GM12891 (cell line): ENCODE measurements around the gene HSP90B1.

Experiments used
- POLR2A ChIP-seq: IDR thresholded peaks from 2 replicates; pipeline ENCODE4 v1.6.1; 2011; ENCODE audit warnings: low read depth, low read length, control low read depth
- POLR2AphosphoS5 ChIP-seq: IDR thresholded peaks from 2 replicates; pipeline ENCODE4 v1.6.1; 2011; ENCODE audit warnings: low read depth, low read length, control low read depth

GRCh38 chr12:103952497-103952896 lies 22.3 kb downstream of the HSP90B1 start:
- TF ChIP-seq POLR2AphosphoS5 = no peak
- no peak for TF ChIP-seq POLR2A
